ENCODE data around the gene ABCB1.
"Not testable (repeated sequence)": the region's sequence is repeated elsewhere in the genome, so short reads cannot be mapped to it uniquely, and the experiment has no call there.

The ABCB1 gene

DNA sequence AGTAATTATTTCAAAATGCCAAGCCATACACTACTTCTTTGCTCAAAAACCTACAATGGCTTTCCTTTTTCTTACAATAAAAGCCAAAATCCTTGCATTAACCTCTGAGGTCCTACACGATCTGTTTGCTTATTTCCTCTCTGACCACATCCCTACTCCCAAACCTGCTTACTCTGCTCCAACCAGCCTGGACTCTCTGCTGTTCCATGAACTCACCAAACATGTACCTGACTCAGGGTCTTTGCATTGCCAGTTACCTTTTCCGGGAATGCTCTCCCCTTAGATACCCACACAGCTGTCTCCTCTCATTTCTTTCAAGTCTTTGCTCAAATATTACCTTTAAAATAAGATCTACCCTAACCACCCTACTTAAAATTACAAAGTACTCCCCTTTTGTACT, 127.5 kb downstream of the ABCB1 start:
- no peak for DNase-seq (ENCODE audit: low read depth)

DNA sequence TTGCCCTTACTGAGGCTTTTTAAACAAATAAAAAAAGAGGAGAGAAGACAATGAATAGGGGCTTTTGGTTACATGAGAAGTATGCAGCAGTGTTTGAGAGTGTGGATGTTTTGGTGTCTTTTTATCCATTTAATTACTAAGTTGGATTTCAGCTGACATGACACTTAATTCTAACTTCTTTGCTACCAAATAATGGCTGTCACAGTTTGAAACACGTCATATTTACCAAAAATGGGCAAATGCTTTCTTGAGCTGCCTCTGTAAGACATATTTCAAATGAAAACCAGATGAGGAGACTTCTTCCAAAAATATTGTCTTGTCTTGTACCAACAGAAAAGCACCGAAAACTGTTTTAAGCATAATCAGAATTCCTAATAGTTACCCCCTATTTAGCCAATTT, 129.2 kb downstream of the ABCB1 start:
- DNase-seq (ENCODE audit: low read depth) = no peak

DNA sequence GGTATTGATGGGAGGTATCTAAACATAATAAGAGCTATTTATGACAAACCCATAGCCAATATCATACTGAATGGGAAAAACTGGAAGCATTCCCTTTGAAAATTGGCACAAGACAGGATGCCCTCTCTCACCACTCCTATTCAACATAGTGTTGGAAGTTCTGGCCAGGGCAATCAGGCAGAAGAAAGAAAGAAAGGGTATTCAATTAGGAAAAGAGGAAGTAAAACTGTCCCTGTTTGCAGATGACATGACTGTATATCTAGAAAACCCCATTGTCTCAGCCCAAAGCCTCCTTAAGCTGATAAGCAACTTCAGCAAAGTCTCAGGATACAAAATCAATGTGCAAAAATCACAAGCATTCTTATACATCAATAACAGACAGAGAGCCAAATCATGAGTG, 131.5 kb downstream of the ABCB1 start:
- not testable (repeated sequence) for DNase-seq (ENCODE audit: low read depth)

DNA sequence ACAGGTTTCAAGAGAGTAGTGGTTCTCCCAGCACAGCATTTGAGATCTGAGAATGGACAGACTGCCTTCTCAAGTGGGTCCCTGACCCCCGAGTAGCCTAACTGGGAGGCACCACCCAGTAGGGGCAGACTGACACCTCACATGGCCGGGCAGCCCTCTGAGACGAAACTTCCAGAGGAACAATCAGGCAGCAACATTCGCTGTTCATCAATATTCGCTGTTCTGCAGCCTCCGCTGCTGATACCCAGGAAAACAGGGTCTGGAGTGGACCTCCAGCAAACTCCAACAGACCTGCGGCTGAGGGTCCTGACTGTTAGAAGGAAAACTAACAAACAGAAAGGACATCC, 135.2 kb downstream of the ABCB1 start:
- not testable (repeated sequence) for DNase-seq (ENCODE audit: low read depth)

DNA sequence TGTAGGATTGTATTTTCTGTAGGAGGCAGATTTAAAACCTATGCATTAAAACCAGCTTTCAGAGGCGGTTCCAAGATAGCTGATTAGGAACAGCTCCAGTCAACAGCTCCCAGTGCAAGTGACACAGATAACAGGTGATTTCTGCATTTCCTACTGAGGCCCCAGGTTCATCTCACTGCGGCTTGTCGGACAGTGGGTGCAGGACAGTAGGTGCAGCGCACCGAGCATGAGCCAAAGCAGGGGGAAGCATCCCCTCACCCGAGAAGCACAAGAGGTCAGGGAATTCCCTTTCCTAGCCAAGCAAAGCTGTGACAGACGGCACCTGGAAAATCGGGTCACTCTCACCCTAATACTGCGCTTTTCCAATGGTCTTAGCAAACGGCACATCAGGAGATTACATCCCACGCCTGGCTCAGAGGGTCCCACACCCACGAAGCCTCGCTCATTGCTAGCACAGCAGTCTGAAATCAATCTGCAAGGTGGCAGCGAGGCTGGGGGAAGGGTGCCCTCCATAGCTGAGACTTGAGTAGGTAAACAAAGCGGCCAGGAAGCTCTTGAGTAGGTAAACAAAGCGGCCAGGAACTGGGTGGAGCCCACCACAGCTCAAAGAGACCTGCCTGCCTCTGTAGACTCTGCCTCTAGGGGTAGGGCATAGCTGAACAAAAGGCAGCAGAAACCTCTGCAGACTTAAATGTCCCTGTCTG, 135.7 kb downstream of the ABCB1 start:
- not testable (repeated sequence) for DNase-seq (ENCODE audit: low read depth)

DNA sequence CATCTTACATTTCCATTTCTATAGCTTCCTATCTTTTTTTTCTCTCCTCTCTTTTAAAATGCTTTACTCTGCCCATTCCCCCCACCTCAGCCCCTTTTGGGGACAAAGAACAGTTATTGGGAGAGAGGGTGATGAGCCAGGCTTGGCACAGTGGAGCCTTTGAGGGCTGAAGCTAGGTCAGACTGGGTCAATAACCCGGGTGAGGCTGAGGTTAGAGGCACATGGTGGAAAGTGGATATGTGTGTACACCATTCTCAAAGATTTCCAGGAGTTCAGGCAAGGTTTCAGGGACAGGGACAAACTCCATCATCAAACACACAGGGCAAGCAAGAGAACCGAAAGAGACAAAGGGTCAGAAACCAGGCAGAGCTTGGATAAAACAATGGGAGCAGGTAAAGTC, 136.7 kb downstream of the ABCB1 start:
- no peak for DNase-seq (ENCODE audit: low read depth)

DNA sequence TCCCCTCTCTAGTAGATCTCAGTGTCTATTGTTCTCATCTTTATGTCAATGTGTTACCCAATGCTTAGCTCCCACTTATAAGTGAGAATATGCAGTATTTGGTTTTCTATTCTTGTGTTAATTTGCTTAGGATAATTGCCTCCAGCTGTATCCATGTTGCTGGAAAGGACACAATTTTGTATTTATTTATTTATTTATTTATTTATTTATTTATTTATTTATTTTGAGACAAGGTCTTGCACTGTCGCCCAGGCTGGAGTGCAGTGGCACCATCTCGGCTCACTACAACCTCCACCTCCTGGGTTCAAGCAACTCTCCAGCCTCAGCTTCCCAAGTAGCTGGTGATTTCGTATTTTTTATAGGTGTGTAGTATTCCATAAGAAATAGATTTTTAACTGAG, 140.2 kb downstream of the ABCB1 start:
- DNase-seq (ENCODE audit: low read depth) = not testable (repeated sequence)

DNA sequence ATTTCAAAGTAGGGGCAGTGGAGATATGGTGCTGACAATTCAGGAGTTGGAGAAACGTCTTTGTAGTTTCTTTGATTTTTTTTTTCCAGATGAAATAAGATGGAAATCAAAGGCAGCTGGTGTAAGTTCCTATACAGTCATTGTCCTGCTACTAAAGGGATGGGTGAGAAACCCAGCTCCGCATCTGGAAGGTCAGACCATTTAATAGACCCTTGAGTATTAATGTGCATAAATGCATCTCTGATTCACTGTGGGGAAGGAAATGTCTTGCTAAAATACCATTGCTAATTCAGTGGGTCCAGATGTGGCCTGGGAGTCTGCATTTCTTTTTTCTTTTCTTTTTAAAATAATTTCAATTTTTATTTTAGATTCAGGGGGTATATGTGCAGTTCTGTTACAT, 140.7 kb downstream of the ABCB1 start:
- no peak for DNase-seq (ENCODE audit: low read depth)

DNA sequence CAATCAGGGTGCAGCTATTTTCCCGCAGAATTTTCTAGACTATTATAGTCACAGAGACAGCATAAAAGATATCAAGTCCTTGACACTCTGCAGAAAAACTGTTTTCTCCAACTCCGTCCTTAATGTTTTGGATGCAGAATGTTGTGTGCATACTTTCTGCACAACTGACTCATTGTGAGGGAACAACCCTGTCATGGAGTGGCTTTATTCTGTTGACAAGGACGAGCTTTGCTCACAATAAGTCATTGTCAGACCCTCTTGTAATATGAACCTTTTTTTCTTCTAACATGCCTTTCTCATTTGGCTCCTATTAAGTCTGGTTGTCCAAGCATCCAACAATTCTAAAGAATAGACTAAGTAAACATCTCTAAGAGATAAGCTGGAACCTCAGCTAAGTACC, 142.5 kb downstream of the ABCB1 start:
- no peak for DNase-seq (ENCODE audit: low read depth)

DNA sequence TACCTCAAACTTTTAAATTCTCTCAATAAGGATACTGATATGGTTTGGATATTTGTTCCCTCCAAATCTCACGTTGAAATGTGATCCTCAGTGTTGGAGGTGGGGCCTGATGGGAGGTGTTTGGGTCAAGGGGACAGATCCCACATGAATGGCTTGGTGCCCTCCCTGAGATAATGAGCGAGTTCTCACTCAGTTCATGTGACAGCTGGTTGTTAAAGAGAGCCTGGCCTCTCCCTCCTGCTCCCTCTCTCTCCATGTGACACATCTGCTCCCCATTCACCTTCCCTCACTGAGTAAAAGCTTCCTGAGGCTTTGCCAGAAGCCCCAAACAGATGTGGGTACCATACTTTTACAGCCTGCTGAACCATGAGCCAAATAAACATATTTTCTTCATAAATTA, 144.4 kb downstream of the ABCB1 start:
- DNase-seq (ENCODE audit: low read depth) = no peak
